ENCODE results near the gene GNGT2. TPM values are rescaled to one million over a fixed set of nuclear protein-coding genes. Genes with fewer than 3 reads are reported as not detected.

The GNGT2 gene
- total RNA-seq, 1 donor from 2014 or later = 16.8 TPM

DNA sequence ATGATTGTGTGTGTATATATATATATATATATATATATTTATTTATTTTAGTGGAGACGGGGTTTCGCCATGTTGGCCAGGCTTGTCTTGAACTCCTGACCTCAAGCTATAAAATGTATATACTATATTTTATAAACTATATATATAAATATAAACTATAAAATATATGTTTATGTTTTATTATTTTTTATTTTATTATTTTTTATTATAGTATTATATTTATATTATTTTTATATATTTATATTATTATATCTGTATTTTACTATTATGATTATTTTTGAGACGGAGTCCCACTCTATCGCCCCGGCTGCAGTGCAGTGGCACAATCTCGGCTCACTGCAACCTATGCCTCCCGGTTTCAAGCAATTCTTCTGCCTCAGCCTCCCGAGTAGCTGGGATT, 30.7 kb upstream of the GNGT2 start:
- Mint-ChIP-seq H3K9me3 (no peaks in the 10 kb centered on the region), H3K27me3 (ENCODE audit: low read depth) (peaks cover 7% of the 10 kb centered on the region), H3K4me1 (ENCODE audit: low read depth) (no peaks in the 10 kb centered on the region), H3K27ac (no peak overlapping the region), H3K4me3 (ENCODE audit: low read depth) (no peak overlapping the region), H3K36me3 (ENCODE audit: low read depth) (no peaks in the 10 kb centered on the region)
- intact Hi-C loops (cut with micrococcal nuclease) = no loop called here
- DNase-seq (ENCODE audit: low spot score) = no peak

DNA sequence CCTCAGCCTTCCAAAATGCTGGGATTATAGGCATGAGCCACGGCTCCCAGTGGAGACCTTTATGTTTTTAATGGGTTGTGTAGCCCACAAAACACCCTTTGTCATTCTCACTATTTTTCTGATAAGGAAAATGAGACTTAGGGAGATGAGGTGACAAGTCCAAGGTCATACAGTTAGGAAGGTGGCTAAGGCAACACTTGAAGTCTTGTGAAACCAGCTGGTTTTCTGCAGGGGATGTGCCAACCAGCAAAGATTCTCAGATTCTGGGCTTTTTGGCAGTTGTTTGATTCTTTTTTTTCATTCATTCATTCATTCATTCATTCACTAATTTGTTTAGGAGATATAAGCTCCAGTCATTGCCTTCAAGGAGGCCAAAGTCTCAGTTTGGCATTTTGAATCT, 30.2 kb upstream of the GNGT2 start:
- no peaks in the 10 kb centered on the region for H3K36me3 Mint-ChIP-seq (ENCODE audit: low read depth)
- no peak overlapping the region for H3K27ac Mint-ChIP-seq
- H3K4me1 Mint-ChIP-seq (ENCODE audit: low read depth) = no peaks in the 10 kb centered on the region
- DNase-seq (ENCODE audit: low spot score) = no peak
- no peaks in the 10 kb centered on the region for H3K9me3 Mint-ChIP-seq
- H3K4me3 Mint-ChIP-seq (ENCODE audit: low read depth) = no peak overlapping the region
- intact Hi-C loops (cut with micrococcal nuclease) = no loop called here
- H3K27me3 Mint-ChIP-seq (ENCODE audit: low read depth) = peaks cover 7% of the 10 kb centered on the region

DNA sequence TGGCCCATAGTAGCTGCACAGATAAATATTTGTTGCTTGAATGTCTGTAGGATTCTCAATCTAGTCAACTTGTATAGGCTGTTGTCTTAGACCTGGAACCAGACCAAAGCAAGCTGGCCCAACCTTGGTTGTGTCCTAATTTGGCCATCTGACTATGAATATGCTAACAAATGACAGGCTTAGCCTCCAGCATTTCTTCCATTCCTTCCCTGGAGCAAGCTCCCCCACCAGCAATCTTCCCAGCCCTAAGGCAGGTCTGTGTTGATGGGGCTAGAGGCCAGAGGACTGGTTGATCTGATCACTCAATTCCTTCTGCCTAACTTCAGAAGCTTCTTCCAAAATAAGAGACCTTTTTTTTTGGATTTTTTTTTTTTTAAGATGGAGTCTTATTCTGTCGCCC, 29.6 kb upstream of the GNGT2 start:
- Mint-ChIP-seq H3K9me3 (no peaks in the 10 kb centered on the region), H3K36me3 (ENCODE audit: low read depth) (no peaks in the 10 kb centered on the region), H3K27ac (no peak overlapping the region), H3K27me3 (ENCODE audit: low read depth) (peaks cover 7% of the 10 kb centered on the region), H3K4me3 (ENCODE audit: low read depth) (no peak overlapping the region), H3K4me1 (ENCODE audit: low read depth) (no peaks in the 10 kb centered on the region)
- DNase-seq (ENCODE audit: low spot score) = no peak
- intact Hi-C loops (cut with micrococcal nuclease) = no loop called here

DNA sequence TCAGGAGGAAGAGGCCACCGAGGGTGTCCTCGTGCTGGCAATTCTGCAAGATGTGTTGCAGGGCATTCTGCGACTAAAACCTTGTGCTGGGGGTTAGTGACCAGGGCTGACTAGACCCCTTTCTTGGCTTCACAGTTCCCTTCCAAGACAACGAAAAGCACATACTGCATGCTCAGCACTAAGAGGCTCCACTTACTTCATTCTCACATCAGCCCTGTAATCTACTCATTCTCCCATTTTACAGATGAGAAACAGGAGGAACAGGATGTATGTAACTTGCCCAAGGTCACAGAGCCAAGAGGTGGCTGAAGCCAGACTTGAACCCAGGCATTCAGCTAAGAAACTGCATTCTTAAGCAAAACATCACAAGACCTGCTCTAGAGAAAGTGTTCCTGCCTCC, 25.5 kb upstream of the GNGT2 start:
- intact Hi-C loops (cut with micrococcal nuclease) = no loop called here
- no peak overlapping the region for H3K27ac Mint-ChIP-seq
- DNase-seq (ENCODE audit: low spot score) = no peak

GRCh38 chr17:49234509-49235080, 24.2 kb upstream of the GNGT2 start:
- intact Hi-C loops (cut with micrococcal nuclease) = no loop called here
- Mint-ChIP-seq H3K36me3 (ENCODE audit: low read depth) (no peaks in the 10 kb centered on the region), H3K4me1 (ENCODE audit: low read depth) (peaks cover 6% of the 10 kb centered on the region), H3K9me3 (no peaks in the 10 kb centered on the region), H3K4me3 (ENCODE audit: low read depth) (no peak overlapping the region), H3K27ac (no peak overlapping the region), H3K27me3 (ENCODE audit: low read depth) (peaks cover 22% of the 10 kb centered on the region)
- DNase-seq (ENCODE audit: low spot score) = no peak

More for the DNA sequence above, 25.5 kb upstream of the GNGT2 start:
- peaks cover 6% of the 10 kb centered on the region for H3K4me1 Mint-ChIP-seq (ENCODE audit: low read depth)
- H3K36me3 Mint-ChIP-seq (ENCODE audit: low read depth) = no peaks in the 10 kb centered on the region
- peaks cover 21% of the 10 kb centered on the region for H3K27me3 Mint-ChIP-seq (ENCODE audit: low read depth)
- no peaks in the 10 kb centered on the region for H3K9me3 Mint-ChIP-seq
- H3K4me3 Mint-ChIP-seq (ENCODE audit: low read depth) = no peak overlapping the region

DNA sequence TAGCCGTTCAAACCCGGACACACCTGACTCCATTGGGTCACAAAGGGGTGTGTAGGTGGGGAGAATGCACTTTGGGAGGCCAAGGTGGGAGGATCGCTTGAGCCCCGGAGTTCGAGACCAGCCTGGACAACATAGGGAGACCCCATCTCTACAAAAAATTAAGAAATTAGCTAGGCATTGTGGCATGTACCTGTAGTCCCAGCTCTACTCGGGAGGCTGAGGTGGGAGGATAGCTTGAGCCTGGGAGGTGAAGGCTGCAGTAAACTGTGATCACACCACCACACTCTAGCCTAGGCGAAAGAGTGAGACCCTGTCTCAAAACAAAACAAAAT, 21.2 kb upstream of the GNGT2 start:
- peaks cover 30% of the 10 kb centered on the region for H3K27me3 Mint-ChIP-seq (ENCODE audit: low read depth)
- no peak for DNase-seq (ENCODE audit: low spot score)
- H3K4me3 Mint-ChIP-seq (ENCODE audit: low read depth) = peak overlapping the region; percentile 78
- H3K4me1 Mint-ChIP-seq (ENCODE audit: low read depth) = peaks cover 12% of the 10 kb centered on the region
- no peaks in the 10 kb centered on the region for H3K9me3 Mint-ChIP-seq
- no peaks in the 10 kb centered on the region for H3K36me3 Mint-ChIP-seq (ENCODE audit: low read depth)
- intact Hi-C loops (cut with micrococcal nuclease) = loop anchor here (2.0 kb wide), 1 partner anchor 29 kb away; no protein-coding TSS in a partner anchor
- H3K27ac Mint-ChIP-seq = no peak overlapping the region

DNA sequence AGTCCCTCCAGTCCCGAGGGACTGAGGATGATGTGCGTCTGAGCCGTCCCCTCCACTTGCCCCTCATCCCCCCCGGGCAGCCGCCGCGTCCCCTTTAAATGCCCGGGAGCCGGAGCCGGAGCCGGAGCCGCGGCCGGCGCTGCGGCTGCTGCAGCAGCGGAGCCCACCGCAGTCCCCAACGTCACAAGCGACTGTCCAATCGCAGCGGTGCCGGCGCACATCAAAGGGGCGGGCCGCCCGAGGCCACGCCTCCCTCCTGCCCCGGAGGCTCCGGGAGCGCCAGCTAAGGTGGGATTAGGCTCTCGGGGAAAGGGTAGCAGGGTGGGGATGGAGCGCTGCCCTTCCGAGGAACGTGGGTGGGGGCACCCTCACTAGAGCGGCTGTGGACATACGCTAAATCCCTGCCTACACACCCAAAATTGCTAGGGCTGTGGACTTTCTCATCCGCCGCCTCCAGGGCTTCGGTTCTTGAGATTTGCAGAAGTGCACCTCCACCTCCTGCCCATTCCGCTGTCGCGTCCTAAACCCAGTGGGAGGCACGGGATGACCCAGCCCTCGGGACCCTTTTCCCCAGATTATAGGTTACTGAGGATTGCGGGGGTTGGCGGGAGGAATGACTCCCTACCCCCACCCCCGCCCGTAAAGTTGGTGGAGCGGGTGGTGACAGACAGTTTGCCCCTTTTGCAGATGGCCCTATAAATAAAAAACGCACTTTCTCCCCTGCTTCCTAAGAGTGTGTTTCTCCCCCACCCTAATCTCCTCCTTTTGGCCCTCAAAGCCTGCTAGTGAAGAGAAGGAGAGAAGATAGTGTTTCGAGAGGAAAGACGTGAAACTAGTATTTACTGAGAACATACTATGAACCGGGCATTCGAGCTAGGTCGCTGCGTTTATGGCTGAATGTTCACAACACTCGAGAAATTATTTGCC, 20.5 kb upstream of the GNGT2 start, which contains the start of gene PHOSPHO1:
Gene PHOSPHO1 (minus strand): TSS at position 152 of the 927 bp plus-strand sequence. CDS start 4,096 bp downstream, outside the sequence.
- Mint-ChIP-seq H3K27ac (no peak within 1 kb of the TSS), H3K4me3 (ENCODE audit: low read depth) (peak within 1 kb of the TSS; percentile 78)

DNA sequence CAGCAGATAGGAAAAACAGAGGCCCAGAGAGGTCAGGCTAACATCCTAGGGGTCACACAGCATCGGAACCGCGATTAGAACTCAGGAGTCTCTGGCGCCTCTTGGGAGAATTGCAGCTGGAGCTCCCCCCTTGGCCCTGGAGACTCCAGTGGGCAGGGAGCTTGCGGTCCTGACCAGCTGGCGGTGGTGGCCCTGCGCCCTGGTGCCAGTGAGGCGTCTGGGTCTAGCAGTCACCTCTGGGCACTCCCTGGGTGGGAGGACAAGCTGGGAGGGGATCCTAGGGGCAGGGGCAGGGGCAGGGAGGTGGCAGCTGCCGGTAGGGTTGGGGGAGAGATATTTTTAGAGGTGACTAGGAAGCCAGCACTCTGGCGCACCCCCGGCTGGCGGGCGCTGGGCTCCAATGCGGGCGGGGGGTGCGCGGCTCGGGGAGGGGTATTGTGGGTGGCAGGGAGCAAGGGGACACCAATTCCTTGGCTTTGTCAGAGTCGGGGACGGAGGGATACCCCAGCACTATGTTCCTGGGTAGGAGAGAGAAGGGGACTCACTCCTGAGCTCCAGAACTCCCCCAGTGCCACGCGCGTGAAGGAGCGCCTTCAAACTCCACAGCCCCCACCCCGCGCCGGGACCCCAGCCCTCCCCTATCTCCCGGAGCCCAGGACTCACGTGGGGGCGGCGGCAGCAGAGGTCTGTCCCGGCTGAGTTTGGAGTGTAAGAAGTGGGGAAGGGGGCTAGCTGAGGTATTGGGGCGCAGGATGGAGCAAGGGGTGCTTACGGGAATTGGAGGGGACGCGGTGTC, 19.6 kb upstream of the GNGT2 start:
- DNase-seq (ENCODE audit: low spot score) = no peak
- Mint-ChIP-seq H3K4me3 (ENCODE audit: low read depth) (peak overlapping the region; percentile 78), H3K27me3 (ENCODE audit: low read depth) (peaks cover 38% of the 10 kb centered on the region), H3K9me3 (no peaks in the 10 kb centered on the region), H3K4me1 (ENCODE audit: low read depth) (peaks cover 12% of the 10 kb centered on the region), H3K36me3 (ENCODE audit: low read depth) (no peaks in the 10 kb centered on the region), H3K27ac (no peak overlapping the region)
- intact Hi-C loops (cut with micrococcal nuclease) = loop anchor here (2.0 kb wide), 1 partner anchor 31 kb away; no protein-coding TSS in a partner anchor

More for the DNA sequence above, 20.5 kb upstream of the GNGT2 start, which contains the start of gene PHOSPHO1:
- intact Hi-C loops (cut with micrococcal nuclease) = loop anchor here (2.0 kb wide), 1 partner anchor 30 kb away; no protein-coding TSS in a partner anchor
- H3K4me1 Mint-ChIP-seq (ENCODE audit: low read depth) = peaks cover 12% of the 10 kb centered on the region
- H3K9me3 Mint-ChIP-seq = no peaks in the 10 kb centered on the region
- peak; percentile 83 for DNase-seq (ENCODE audit: low spot score)
- peaks cover 33% of the 10 kb centered on the region for H3K27me3 Mint-ChIP-seq (ENCODE audit: low read depth)
- no peaks in the 10 kb centered on the region for H3K36me3 Mint-ChIP-seq (ENCODE audit: low read depth)

- intact Hi-C loops (cut with micrococcal nuclease) = no loop called here
Measured at GRCh38 chr17:49229076-49229804, 18.9 kb upstream of the GNGT2 start.

DNA sequence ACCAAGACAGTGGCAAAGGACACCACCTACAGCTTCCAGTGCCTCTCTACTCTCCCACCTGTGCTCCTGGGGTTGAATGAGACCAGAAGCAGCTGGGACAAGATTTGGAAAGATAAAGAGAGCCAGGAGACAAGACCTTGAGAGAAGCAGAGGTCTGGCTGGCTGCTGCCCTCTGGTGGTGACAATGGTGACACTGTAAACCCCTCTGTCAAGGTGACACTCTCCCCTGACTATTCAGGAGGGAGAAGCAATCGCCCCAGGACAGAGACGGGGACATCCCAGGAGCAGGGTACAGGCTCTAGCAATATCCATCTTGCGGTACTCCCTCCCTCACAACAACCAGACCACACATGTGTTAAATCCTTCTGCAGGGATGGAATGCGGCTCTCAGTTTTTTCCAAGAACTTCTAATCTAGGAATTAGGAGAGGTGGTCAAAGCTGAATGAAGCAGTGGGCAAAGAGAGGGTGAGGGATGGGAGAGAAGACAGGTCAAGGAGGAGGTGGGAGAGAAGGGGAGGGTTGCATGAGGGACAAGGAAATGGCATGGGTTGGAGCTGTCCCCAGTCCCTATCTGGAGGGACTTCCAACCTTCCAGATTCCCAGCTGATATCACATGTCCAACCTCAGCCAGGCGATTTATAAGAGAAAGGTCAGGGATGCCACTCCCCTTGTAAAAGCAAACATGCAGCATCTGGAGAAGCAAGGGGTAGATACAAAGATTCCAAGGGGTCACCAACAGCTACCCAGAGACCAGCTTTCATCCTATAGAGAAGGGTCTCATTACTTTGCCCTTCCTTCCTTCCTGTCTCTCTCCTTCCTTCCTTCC, 17.3 kb upstream of the GNGT2 start:
- peak overlapping the region; percentile 9 for H3K4me3 Mint-ChIP-seq (ENCODE audit: low read depth)
- peaks cover 8% of the 10 kb centered on the region for H3K36me3 Mint-ChIP-seq (ENCODE audit: low read depth)
- H3K4me1 Mint-ChIP-seq (ENCODE audit: low read depth) = peaks cover 28% of the 10 kb centered on the region
- peak; percentile 53 for DNase-seq (ENCODE audit: low spot score)
- no peak overlapping the region for H3K27ac Mint-ChIP-seq
- intact Hi-C loops (cut with micrococcal nuclease) = loop anchor here (1.0 kb wide), 1 partner anchor 47 kb away; no protein-coding TSS in a partner anchor
- peaks cover 43% of the 10 kb centered on the region for H3K27me3 Mint-ChIP-seq (ENCODE audit: low read depth)
- H3K9me3 Mint-ChIP-seq = no peaks in the 10 kb centered on the region

More at GRCh38 chr17:49229076-49229804, 18.9 kb upstream of the GNGT2 start:
- peaks cover 41% of the 10 kb centered on the region for H3K27me3 Mint-ChIP-seq (ENCODE audit: low read depth)
- H3K4me1 Mint-ChIP-seq (ENCODE audit: low read depth) = peaks cover 16% of the 10 kb centered on the region
- no peaks in the 10 kb centered on the region for H3K36me3 Mint-ChIP-seq (ENCODE audit: low read depth)
- H3K9me3 Mint-ChIP-seq = no peaks in the 10 kb centered on the region
- H3K27ac Mint-ChIP-seq = no peak overlapping the region
- peak overlapping the region; percentile 0 for H3K4me3 Mint-ChIP-seq (ENCODE audit: low read depth)
- no peak for DNase-seq (ENCODE audit: low spot score)

DNA sequence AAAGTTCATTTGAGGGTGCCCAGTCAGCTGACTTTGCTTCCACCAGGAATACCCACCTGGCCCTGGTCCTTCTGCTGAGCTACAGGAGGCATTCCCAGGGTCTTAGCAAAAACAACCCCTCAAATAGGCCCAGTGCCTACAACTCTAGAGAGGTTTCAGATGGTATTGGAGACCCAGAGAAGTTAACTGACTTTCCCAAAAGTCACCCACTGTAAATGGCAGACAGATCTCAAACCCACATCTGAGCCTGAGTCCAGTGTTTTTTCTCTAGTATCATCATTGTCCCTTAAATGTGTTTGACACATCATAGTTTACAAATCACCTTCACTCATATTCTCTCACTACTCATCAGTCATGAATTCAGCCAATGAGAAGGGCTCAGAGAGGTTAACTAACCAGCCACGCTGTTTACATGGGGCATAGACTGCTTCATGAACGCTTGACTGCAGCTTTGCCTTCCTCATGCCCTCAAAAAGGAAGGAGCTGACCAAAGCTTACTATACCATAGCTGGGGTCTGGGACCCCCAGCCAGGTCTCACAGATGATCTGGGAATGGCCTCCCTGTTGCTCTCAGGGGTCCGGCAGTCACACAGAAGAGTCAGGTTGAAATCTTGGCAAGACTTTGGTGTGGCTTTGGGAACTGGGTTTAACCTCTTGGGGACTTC, 16.5 kb upstream of the GNGT2 start:
- Mint-ChIP-seq H3K4me3 (ENCODE audit: low read depth) (no peak overlapping the region), H3K27me3 (ENCODE audit: low read depth) (peaks cover 42% of the 10 kb centered on the region), H3K4me1 (ENCODE audit: low read depth) (peaks cover 28% of the 10 kb centered on the region), H3K36me3 (ENCODE audit: low read depth) (peaks cover 16% of the 10 kb centered on the region), H3K9me3 (no peaks in the 10 kb centered on the region), H3K27ac (no peak overlapping the region)
- no peak for DNase-seq (ENCODE audit: low spot score)
- intact Hi-C loops (cut with micrococcal nuclease) = loop anchor here (1.0 kb wide), 1 partner anchor 47 kb away; no protein-coding TSS in a partner anchor

Data from activated T-helper 2 cell treated with anti-CD3 and anti-CD28 coated beads, Interferon-gamma antibody, Interleukin-2, Interleukin-4, amounts not matched to agents 10 μg/mL and 5 μg/mL and 100 μg/mL, durations not matched to agents 14 hours and 24 hours and 36 hours (primary cell).